Kidney tubule cell (primary cell): ENCODE measurements around the gene VAV2.
"Not testable (repeated sequence)": the region's sequence is repeated elsewhere in the genome, so short reads cannot be mapped to it uniquely, and the experiment has no call there.

Experiments
- DNase-seq: peaks from one replicate; pipeline ENCODE4 v3.0.0-alpha.2; 2018; ENCODE audit warnings: low spot score

Gene VAV2

DNA sequence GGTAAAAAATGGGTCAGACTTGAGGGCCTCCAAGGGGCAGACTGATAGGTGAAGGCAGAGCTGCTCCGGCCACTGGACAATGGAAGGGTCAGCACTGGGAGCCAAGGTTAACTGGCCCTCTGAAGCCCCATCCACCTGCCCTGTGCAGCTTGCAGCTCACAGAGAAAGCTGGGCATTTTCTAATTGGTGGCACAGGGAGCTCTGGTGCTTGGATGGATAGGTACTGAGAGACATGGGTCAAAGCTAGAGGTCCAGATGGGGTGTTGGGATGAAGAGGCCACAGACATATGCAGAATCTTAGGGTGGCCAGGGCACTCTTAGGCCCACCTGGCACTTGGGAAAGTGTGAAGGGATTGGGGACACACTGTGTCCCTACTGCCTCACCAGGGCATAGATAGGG lies 224.5 kb downstream of the VAV2 start:
- DNase-seq, result no peak

- DNase-seq, result no peak
Observed at GRCh38 chr9:133767008-133767407, 225.1 kb downstream of the VAV2 start.

DNA sequence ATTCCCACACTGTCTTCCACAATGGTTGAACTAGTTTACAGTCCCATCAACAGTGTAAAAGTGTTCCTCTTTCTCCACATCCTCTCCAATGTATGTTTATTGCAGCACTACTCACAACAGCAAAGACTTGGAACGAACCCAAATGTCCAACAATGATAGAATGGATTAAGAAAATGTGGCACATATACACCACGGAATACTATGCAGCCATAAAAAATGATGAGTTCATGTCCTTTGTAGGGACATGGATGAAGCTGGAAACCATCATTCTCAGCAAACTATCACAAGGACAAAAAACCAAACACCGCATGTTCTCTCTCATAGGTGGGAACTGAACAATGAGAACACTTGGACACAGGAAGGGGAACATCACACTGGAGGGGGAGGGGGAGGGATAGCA lies 225.9 kb downstream of the VAV2 start:
- DNase-seq, result not testable (repeated sequence)

DNA sequence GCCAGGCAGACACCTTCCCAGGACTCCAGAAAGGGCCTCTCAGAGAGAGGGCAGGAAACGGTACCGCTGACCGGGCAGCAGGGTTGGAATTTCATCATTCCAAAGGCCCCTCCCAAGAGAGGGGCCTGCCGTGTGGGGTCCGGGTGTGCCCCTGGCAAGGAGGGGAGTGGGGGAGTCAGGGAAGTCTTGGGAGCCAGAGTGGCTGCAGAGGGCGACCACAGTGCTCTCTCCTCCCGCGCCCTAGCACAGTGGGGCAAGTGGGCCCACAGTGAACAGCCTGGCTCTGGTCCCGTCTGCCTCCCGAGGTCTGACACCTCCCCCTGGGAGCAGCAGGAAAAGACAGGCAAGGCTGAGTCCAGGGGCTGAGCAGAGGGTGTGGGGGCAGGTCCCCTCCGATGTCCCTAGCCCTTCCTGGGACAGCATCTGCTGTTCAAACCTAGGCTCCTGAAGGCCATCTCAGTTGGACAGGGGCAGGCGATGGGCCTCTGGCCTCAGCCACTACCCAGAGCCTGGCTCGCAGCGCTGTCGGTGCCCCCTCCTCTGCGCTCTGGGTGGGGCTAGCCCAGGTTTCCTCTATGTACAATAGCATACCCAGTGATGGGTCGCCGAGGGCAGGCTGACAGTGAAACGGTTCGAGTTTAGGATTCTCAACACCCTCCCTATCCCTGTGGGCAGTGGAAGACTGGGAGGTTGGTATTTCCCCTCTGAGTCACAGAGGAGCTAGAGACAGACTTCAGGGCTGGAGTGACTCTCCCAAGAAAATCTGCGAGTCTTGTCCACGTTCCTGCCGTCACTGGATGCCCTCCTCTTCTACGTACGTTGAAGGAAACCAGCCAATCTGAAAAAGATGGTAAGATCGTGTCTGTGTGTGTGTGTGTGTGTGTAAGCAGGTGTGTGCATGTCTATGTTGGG lies 228.6 kb downstream of the VAV2 start:
- DNase-seq, result peak; percentile 17

- DNase-seq, result no peak
Observed at GRCh38 chr9:133762488-133763271, 229.4 kb downstream of the VAV2 start.

GRCh38 chr9:133761641-133762248 lies 230.4 kb downstream of the VAV2 start:
- DNase-seq, result no peak

- DNase-seq, result no peak
Observed at GRCh38 chr9:133760713-133761290, 231.3 kb downstream of the VAV2 start.

- no peak for DNase-seq
Observed at GRCh38 chr9:133759946-133760345, 232.2 kb downstream of the VAV2 start.

DNA sequence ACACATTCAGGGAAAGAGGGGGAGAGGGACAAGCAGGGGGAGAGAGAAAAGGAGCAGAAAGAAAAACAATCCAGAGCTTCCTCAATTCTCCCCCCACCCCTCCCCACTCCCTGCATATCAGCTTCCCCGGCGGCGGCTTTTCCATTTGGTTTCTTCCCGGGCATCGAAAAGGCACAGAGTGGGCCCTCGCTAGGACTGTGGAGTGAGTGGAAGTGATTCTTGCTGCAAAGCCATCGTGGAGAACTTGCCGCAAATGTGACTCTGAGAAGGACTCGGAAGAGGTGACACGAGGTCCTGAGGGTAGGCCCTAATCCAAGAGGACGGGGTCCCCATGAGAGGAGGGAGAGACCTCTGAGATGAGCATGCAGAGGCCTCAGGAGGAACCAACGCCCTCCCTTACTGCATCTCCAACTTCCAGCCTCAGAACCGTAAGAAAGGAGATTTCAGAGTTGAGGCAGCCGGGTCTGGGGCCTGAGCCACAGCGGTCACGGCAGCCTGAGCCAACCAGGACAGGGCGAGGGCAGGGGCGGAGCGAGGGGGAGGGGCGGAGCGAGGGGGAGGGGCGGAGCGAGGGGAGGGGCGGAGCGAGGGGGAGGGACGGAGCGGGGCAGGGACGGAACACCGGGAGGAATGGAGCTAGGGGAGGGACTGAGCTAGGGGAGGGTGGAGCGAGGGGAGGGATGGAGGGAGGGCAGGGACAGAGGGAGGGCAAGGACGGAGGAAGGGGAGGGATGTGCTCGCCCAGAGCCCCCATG lies 232.8 kb downstream of the VAV2 start:
- no peak for DNase-seq

DNA sequence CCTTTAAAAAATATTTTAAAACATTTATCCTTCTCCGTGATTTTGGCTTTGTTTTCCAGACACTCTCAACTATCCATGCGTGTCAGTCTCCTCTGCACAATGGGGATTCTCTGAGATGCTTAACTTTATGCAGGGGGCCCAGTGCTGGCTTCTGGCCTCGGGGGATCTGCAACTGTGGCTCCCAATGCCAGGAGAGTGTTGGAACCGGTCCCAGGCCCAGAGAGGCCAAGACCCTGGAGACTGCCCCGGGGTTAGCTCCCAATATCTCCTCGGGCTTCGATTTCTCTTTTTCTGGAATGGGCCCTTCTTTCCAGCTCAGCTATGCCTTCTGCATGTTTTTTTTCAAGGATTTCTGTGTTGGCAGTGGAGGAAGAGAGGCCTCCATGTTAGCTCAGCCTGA lies 233.9 kb downstream of the VAV2 start:
- no peak for DNase-seq

- DNase-seq, result no peak
Observed at GRCh38 chr9:133754688-133755227, 237.4 kb downstream of the VAV2 start.

DNA sequence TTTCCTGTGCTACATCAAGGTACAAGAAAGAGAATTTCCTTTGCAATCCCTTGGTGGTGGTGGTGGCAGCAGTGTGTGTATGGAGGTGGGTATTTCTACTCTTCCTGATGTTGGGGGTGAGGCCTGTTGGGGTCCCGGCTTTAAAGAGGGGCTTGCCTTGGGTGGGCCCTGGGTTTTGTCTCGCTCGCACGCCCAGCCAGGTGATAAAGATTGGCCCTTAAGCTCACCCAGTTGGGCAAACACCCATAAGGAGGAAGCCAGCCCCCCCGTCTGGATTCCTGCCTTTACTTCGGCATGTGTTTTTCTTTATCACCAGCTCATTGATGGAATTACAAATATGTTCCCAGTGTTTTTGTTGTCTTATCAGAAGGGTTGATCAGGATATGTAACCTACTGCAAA lies 237.9 kb downstream of the VAV2 start:
- no peak for DNase-seq

- no peak for DNase-seq
Observed at GRCh38 chr9:133752739-133753446, 239.2 kb downstream of the VAV2 start.

DNA sequence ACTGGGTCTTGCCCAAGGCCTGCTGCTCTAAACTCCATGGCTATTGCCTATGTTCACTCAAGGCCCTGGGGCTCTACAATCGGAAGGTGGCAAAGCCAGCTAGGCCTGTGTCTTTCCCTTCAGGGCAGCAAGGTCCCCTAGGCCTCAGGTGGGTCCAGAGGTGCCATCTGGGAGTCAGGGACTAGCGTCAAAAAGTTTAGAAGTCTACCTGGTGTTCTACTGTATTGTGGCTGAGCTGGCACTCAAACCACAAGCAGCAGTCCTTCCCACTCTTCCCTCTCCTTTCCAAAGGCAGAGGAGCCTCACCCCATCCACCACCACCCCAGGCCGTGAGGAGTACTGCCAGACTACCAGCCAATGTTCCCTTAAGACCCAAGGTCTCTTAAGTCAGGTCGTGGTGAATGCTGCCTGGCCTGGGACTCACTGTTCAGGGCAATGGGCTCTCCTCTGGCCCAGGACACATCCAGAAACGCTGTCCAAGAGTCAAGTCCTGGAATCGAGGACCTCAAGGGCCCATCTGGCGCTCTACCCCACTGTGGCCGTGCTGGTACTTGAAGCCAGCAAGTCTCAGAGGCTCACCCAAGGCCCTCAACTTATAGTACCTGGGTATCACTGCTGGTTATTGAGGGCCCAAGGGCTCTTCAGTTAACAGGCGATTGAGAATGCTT lies 241.0 kb downstream of the VAV2 start:
- DNase-seq, result no peak

DNA sequence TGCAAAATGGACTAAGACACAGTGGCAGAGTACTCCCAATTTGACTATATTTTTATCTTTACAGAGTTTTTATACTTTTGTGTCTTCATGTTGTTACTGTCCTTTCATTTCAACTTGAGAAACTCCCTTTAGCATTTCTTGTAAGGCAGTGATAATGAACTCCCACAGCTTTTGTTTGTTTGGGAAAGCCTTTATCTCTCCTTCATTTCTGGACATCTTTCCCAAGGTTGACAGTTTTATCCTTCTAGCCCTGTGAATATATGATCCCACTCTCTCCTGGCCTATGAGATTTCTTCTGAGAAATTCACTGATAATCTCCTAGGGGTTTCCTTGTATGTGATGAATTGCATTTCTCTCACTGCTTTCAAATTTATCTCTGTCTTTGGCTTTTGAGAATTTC lies 244.8 kb downstream of the VAV2 start:
- DNase-seq, result no peak

GRCh38 chr9:133744528-133744927 lies 247.6 kb downstream of the VAV2 start:
- not testable (repeated sequence) for DNase-seq

- DNase-seq, result peak; percentile 62
Observed at GRCh38 chr9:133742849-133743444, 249.2 kb downstream of the VAV2 start.

GRCh38 chr9:133742251-133742650 lies 249.9 kb downstream of the VAV2 start:
- no peak for DNase-seq

DNA sequence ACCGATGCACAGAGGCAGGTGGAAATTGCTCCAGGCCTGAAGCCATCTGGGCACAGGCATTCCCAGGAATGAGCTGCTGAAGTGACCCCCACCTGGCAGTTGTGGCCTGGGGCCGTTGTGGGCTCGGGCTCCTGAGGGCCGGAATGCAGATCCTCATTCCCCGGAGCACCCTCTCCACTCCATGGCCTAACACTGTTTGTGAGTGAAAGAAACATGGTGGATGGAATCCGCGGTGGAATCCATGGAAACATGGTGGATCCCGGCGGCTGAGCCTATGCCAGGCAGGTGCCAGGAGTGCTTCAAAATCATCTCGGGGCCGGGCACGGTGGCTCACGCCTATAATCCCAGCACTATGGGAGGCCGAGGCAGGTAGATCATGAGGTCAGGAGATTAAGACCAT lies 250.4 kb downstream of the VAV2 start:
- DNase-seq, result no peak

GRCh38 chr9:133740911-133741310 lies 251.2 kb downstream of the VAV2 start:
- DNase-seq, result no peak
